ENCODE data around the gene PIGBOS1.

DNA sequence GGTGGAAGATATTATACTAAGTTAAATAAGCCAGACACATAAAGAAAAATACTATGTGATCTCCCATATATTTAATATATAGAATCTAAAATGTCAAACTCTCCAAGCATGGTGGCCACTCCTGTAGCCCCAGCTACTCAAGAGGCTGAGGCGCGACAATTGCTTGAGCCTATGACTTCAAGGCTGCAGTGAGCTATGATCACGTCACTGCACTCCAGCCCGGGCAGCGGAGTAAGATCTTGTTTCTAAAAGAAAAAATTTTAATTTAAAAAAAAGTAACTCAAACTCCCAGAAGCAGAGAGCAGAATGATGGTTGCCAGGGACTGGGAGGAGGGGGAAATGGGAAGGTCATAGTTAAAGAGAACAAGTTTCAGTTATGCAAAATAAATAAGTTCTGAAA lies 42.6 kb downstream of the PIGBOS1 start:
- no peak for TF ChIP-seq CTCF (IDR thresholded peaks at IDR 0.05; ENCODE audit: low read length)
- no peak for TF ChIP-seq EZH2 (IDR thresholded peaks at IDR 0.05; ENCODE audit: borderline replicate concordance, low read length)
